ENCODE data around the gene IFT57. TPM values are rescaled to one million over a fixed set of nuclear protein-coding genes. Genes with fewer than 3 reads are reported as not detected.

The IFT57 gene
- total and polyA plus RNA-seq, 2 of the 8 experiments (the other 6 are each of a cell fraction or from before 2014, with no cell fraction given) = 15.1 to 27.8 TPM

- no peaks in the 10 kb centered on the region for H3K36me3 ChIP-seq (ENCODE audit: control insufficient read depth in 2 of 4, insufficient read depth in 4 of 4, low read length in 3 of 4)
- ChIA-PET CTCF (ENCODE audit: partially characterized antibody) (no interaction called here), POLR2A (ENCODE audit: partially characterized antibody) (interaction anchor here (0.6 kb wide), 1 partner anchor 706 kb away, joined by 3 read pairs; no protein-coding TSS in a partner anchor)
- H4K5ac ChIP-seq (ENCODE audit: insufficient read length, low read depth, low read length) = no peak overlapping the region
- H2AK5ac ChIP-seq (ENCODE audit: low read depth, low read length) = no peak overlapping the region
- no peaks in the 10 kb centered on the region for H3K9me3 ChIP-seq (ENCODE audit: insufficient read depth in 2 of 2, low read depth in 1 of 2, low read length in 1 of 2)
- no peaks in the 10 kb centered on the region for H3K27me3 ChIP-seq (replicated peaks in 1 of 4; ENCODE audit: control insufficient read depth in 3 of 4, extremely low read depth in 1 of 4, insufficient read depth in 3 of 4, low read length in 3 of 4)
- H2BK5ac ChIP-seq (ENCODE audit: low read depth, low read length) = no peak overlapping the region
- H3K14ac ChIP-seq (ENCODE audit: insufficient read length) = no peak overlapping the region
- FAIRE-seq = no peak
- H4K8ac ChIP-seq (ENCODE audit: extremely low read depth, insufficient read depth, low read length) = no peak overlapping the region
- H3K23me2 ChIP-seq (ENCODE audit: low read depth, low read length) = no peaks in the 10 kb centered on the region
- TF ChIP-seq SIX5 (IDR thresholded peaks at IDR 0.05; ENCODE audit: low read depth, low read length) (no peak), ASH2L (IDR thresholded peaks at IDR 0.05; ENCODE audit: low read length) (no peak), EGR1 (IDR thresholded peaks at IDR 0.05; ENCODE audit: borderline replicate concordance, low read depth, low read length) (no peak), POU5F1 (IDR thresholded peaks at IDR 0.05; ENCODE audit: low read depth, low read length) (no peak), POLR2AphosphoS5 (IDR thresholded peaks at IDR 0.05; ENCODE audit: low read depth, low read length) (no peak), CHD2 (IDR thresholded peaks at IDR 0.05; ENCODE audit: low read length) (no peak), CHD1 (IDR thresholded peaks at IDR 0.05; ENCODE audit: low read depth, low read length) (no peak), NANOG (IDR thresholded peaks at IDR 0.05; ENCODE audit: insufficient read depth, low read depth, low read length, poor library complexity, severe bottlenecking) (no peak), CBX8 (IDR thresholded peaks at IDR 0.05; ENCODE audit: borderline replicate concordance, low read depth, low read length) (no peak), MAX (IDR thresholded peaks at IDR 0.05) (no peak), YY1 (IDR thresholded peaks at IDR 0.05; ENCODE audit: low read depth, low read length) (no peak), KDM5A (IDR thresholded peaks at IDR 0.05; ENCODE audit: low read length) (no peak), BCL11A (IDR thresholded peaks at IDR 0.05; ENCODE audit: low read depth in 2 of 2, low read length in 2 of 2) (no peak), HDAC2 (IDR thresholded peaks at IDR 0.05; ENCODE audit: borderline replicate concordance in 1 of 2, low read depth in 2 of 2, low read length in 2 of 2) (no peak), TAF1 (IDR thresholded peaks at IDR 0.05; ENCODE audit: low read depth, low read length) (no peak)
- no peak overlapping the region for H2BK120ac ChIP-seq (replicated peaks; ENCODE audit: low read depth, low read length)
- no peaks in the 10 kb centered on the region for H3K4me1 ChIP-seq (replicated peaks in 1 of 4; ENCODE audit: control insufficient read depth in 3 of 4, insufficient read depth in 4 of 4, low read length in 3 of 4)
- no peak overlapping the region for H3K4me2 ChIP-seq (ENCODE audit: insufficient read depth in 1 of 2, low read depth in 2 of 2, low read length in 2 of 2)
- WGBS, 2 experiments (ENCODE audit: extremely low coverage in 1 of 2, insufficient coverage in 1 of 2, insufficient read length in 1 of 2, insufficient replicate concordance in 2 of 2, low coverage in 1 of 2, low lambda C conversion rate in 2 of 2, missing lambda C conversion rate in 1 of 2) = 100% methylated on average over 1 of the region's 1 CpG; no CpG with 5 or more reads in 1 of the 2 experiments
- no peak overlapping the region for H3K18ac ChIP-seq (ENCODE audit: extremely low read depth, low read length)
- no peak overlapping the region for H3K4ac ChIP-seq (replicated peaks; ENCODE audit: insufficient read length, low read depth, low read length)
- H3K27ac ChIP-seq (ENCODE audit: low read depth, low read length) = no peak overlapping the region
- no peak for DNase-seq (ENCODE audit: low read depth in 1 of 2, low spot score in 2 of 2)
- no peak overlapping the region for H2AFZ ChIP-seq (ENCODE audit: low read length)
- H4K91ac ChIP-seq (replicated peaks; ENCODE audit: insufficient read length, low read length) = no peak overlapping the region
- no peaks in the 10 kb centered on the region for H3K79me1 ChIP-seq (ENCODE audit: low read depth, low read length)
- no peak overlapping the region for H3K9ac ChIP-seq (replicated peaks in 1 of 4; ENCODE audit: extremely low read depth in 1 of 4, low read depth in 3 of 4, low read length in 3 of 4)
- H2BK20ac ChIP-seq (ENCODE audit: low read length) = no peak overlapping the region
- H3K23ac ChIP-seq (ENCODE audit: insufficient read length) = no peak overlapping the region
- no peak overlapping the region for H2BK12ac ChIP-seq (ENCODE audit: low read depth, low read length)
- no peak overlapping the region for H3K4me3 ChIP-seq (ENCODE audit: extremely low read depth in 1 of 4, insufficient read depth in 2 of 4, low read depth in 3 of 4, low read length in 4 of 4)
- H3K56ac ChIP-seq (replicated peaks; ENCODE audit: insufficient read length, low read depth, low read length) = no peak overlapping the region
- H2BK15ac ChIP-seq (ENCODE audit: low read length) = no peak overlapping the region
- no peaks in the 10 kb centered on the region for H3K79me2 ChIP-seq (ENCODE audit: control insufficient read depth in 1 of 2, insufficient read depth in 2 of 2, low read length in 2 of 2)
- H4K20me1 ChIP-seq (replicated peaks in 1 of 2; ENCODE audit: control insufficient read depth in 1 of 2, insufficient read depth in 2 of 2, low read length in 2 of 2) = no peaks in the 10 kb centered on the region
Observed at GRCh38 chr3:108228286-108228685, 6.1 kb upstream of the IFT57 start.
